ENCODE data around the gene TRAK1. TPM values are rescaled to one million over a fixed set of nuclear protein-coding genes. Genes with fewer than 3 reads are reported as not detected.

Gene TRAK1
- total RNA-seq, 1 experiment from 2014 or later = 41.0 TPM

GRCh38 chr3:42081838-42082473, 9.2 kb upstream of the TRAK1 start:
- ChIA-PET CTCF (interaction anchor here (0.7 to 1.0 kb wide), 2 partner anchors 10 to 84 kb away, joined by 3 read pairs; no protein-coding TSS in a partner anchor), POLR2A (no interaction called here)
- peaks cover 13% of the 10 kb centered on the region for H3K9me3 Mint-ChIP-seq
- DNase-seq (ENCODE audit: low spot score) (no peak), ATAC-seq (no peak)
- TF ChIP-seq CBFB (CRISPR knock-in tag; IDR thresholded peaks at IDR 0.05; ENCODE audit: low read depth) = no peak
- no peak for TF ChIP-seq SMAD4 (CRISPR knock-in tag; IDR thresholded peaks at IDR 0.05)
- TF ChIP-seq NFYB (CRISPR knock-in tag; conservative IDR thresholded peaks at IDR 0.05; ENCODE audit: low read depth) = no peak
- no peak for TF ChIP-seq STAT6 (CRISPR knock-in tag; conservative IDR thresholded peaks at IDR 0.05; ENCODE audit: low read depth)
- TF ChIP-seq, protein P1, sequence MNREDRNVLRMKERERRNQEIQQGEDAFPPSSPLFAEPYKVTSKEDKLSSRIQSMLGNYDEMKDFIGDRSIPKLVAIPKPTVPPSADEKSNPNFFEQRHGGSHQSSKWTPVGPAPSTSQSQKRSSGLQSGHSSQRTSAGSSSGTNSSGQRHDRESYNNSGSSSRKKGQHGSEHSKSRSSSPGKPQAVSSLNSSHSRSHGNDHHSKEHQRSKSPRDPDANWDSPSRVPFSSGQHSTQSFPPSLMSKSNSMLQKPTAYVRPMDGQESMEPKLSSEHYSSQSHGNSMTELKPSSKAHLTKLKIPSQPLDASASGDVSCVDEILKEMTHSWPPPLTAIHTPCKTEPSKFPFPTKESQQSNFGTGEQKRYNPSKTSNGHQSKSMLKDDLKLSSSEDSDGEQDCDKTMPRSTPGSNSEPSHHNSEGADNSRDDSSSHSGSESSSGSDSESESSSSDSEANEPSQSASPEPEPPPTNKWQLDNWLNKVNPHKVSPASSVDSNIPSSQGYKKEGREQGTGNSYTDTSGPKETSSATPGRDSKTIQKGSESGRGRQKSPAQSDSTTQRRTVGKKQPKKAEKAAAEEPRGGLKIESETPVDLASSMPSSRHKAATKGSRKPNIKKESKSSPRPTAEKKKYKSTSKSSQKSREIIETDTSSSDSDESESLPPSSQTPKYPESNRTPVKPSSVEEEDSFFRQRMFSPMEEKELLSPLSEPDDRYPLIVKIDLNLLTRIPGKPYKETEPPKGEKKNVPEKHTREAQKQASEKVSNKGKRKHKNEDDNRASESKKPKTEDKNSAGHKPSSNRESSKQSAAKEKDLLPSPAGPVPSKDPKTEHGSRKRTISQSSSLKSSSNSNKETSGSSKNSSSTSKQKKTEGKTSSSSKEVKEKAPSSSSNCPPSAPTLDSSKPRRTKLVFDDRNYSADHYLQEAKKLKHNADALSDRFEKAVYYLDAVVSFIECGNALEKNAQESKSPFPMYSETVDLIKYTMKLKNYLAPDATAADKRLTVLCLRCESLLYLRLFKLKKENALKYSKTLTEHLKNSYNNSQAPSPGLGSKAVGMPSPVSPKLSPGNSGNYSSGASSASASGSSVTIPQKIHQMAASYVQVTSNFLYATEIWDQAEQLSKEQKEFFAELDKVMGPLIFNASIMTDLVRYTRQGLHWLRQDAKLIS (CRISPR knock-in tag; IDR thresholded peaks at IDR 0.05; ENCODE audit: borderline replicate concordance) = no peak
- TF ChIP-seq MLX (CRISPR knock-in tag; IDR thresholded peaks at IDR 0.05) = no peak
- TF ChIP-seq EMX1 (CRISPR knock-in tag; IDR thresholded peaks at IDR 0.05) = no peak
- TF ChIP-seq TCF7 (CRISPR knock-in tag; IDR thresholded peaks at IDR 0.05; ENCODE audit: low read depth) = no peak
- no peak for TF ChIP-seq JAZF1 (CRISPR knock-in tag; IDR thresholded peaks at IDR 0.05)
- TF ChIP-seq NFATC4 (CRISPR knock-in tag; IDR thresholded peaks at IDR 0.05) = no peak
- no peak for TF ChIP-seq SP1 (CRISPR knock-in tag; conservative IDR thresholded peaks at IDR 0.05)
- TF ChIP-seq JUN (CRISPR knock-in tag; IDR thresholded peaks at IDR 0.05) = no peak
- TF ChIP-seq, protein P2, sequence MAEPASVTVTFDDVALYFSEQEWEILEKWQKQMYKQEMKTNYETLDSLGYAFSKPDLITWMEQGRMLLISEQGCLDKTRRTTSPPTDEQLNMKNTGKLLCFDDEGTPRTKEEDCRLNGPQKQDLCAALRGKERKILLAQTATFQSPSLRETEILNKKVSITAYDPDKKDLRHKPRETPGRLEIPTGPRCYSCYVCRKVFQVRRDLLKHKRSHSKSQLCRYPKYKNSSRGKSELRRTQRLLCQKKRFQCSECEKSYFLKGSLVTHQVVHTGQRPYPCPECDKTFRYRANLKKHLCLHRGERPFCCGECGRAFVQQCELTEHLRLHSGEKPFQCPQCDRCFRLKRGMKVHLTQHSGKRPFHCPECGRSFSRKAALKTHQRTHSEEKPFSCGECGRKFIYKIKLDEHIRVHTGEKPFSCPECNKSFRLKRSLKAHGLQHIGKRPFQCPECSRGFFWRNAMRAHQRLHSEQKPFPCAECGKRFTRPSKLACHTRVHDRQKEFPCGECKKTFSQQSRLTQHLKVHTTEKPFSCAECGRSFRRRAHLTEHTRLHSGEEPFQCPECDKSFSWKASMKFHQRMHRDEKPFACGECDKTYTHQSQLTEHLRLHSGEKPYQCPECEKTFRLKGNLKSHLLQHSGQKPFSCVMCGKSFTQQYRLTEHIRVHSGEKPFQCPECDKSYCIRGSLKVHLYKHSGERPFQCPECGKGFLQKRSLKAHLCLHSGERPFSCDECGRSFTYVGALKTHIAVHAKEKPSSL (CRISPR knock-in tag; conservative IDR thresholded peaks at IDR 0.05) = no peak
- TF ChIP-seq ATF3 (CRISPR knock-in tag; conservative IDR thresholded peaks at IDR 0.05) = no peak
- no peak for TF ChIP-seq ETV6 (CRISPR knock-in tag; IDR thresholded peaks at IDR 0.05)
- no peak for TF ChIP-seq ERG (CRISPR knock-in tag; IDR thresholded peaks at IDR 0.05)
- no peak for TF ChIP-seq RELA (CRISPR knock-in tag; IDR thresholded peaks at IDR 0.05; ENCODE audit: borderline replicate concordance)
- TF ChIP-seq, protein P3, sequence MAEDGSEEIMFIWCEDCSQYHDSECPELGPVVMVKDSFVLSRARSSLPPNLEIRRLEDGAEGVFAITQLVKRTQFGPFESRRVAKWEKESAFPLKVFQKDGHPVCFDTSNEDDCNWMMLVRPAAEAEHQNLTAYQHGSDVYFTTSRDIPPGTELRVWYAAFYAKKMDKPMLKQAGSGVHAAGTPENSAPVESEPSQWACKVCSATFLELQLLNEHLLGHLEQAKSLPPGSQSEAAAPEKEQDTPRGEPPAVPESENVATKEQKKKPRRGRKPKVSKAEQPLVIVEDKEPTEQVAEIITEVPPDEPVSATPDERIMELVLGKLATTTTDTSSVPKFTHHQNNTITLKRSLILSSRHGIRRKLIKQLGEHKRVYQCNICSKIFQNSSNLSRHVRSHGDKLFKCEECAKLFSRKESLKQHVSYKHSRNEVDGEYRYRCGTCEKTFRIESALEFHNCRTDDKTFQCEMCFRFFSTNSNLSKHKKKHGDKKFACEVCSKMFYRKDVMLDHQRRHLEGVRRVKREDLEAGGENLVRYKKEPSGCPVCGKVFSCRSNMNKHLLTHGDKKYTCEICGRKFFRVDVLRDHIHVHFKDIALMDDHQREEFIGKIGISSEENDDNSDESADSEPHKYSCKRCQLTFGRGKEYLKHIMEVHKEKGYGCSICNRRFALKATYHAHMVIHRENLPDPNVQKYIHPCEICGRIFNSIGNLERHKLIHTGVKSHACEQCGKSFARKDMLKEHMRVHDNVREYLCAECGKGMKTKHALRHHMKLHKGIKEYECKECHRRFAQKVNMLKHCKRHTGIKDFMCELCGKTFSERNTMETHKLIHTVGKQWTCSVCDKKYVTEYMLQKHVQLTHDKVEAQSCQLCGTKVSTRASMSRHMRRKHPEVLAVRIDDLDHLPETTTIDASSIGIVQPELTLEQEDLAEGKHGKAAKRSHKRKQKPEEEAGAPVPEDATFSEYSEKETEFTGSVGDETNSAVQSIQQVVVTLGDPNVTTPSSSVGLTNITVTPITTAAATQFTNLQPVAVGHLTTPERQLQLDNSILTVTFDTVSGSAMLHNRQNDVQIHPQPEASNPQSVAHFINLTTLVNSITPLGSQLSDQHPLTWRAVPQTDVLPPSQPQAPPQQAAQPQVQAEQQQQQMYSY (CRISPR knock-in tag; IDR thresholded peaks at IDR 0.05) = no peak
- TF ChIP-seq, protein P4, sequence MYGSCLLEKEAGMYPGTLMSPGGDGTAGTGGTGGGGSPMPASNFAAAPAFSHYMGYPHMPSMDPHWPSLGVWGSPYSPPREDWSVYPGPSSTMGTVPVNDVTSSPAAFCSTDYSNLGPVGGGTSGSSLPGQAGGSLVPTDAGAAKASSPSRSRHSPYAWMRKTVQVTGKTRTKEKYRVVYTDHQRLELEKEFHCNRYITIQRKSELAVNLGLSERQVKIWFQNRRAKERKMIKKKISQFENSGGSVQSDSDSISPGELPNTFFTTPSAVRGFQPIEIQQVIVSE (CRISPR knock-in tag; IDR thresholded peaks at IDR 0.05; ENCODE audit: borderline replicate concordance) = no peak
- no peak overlapping the region for H3K27ac Mint-ChIP-seq
- no peaks in the 10 kb centered on the region for H3K27me3 Mint-ChIP-seq (ENCODE audit: low read depth)
- H3K4me3 Mint-ChIP-seq = no peak overlapping the region
- peaks cover 14% of the 10 kb centered on the region for H3K36me3 Mint-ChIP-seq
- peaks cover 25% of the 10 kb centered on the region for H3K4me1 Mint-ChIP-seq
